Esophagus muscularis mucosa (tissue), 4 donors: ENCODE data around the gene KCNA1. TPM values are rescaled to one million over a fixed set of nuclear protein-coding genes. Genes with fewer than 3 reads are reported as not detected.

ENCODE experiments used
- DNase-seq: peaks from one replicate; pipeline ENCODE4 v3.0.0-alpha.2; 2017; ENCODE audit errors: extremely low spot score
- H3K27ac ChIP-seq, 4 donors: fragments of 200-600 bp; sonication (generic); replicated peaks in 1 of 4; 1 replicate in 3 of 4; 2 replicates in 1 of 4; pipeline ENCODE4 v1.5.1; 2016 to 2019; ENCODE audit warnings: mild to moderate bottlenecking in 1 of 4
- H3K27me3 ChIP-seq, 4 donors: fragments of 200-600 bp; sonication (generic); one replicate each; pipeline versions ENCODE4 v1.5.1 to v1.6.0; 2016 to 2019
- H3K36me3 ChIP-seq, 4 donors: fragments of 200-600 bp; sonication (generic); one replicate each; pipeline ENCODE4 v1.5.1; 2016 to 2019
- H3K4me1 ChIP-seq, 4 donors: fragments of 200-600 bp; sonication (generic); one replicate each; pipeline ENCODE4 v1.5.1; 2016 to 2019
- H3K4me3 ChIP-seq, 4 donors: fragments of 200-600 bp; sonication (generic); 1 replicate in 2 of 4; 2 replicates in 2 of 4; pipeline ENCODE4 v1.5.1; 2016 to 2019; ENCODE audit warnings: mild to moderate bottlenecking in 4 of 4, moderate library complexity in 1 of 4
- H3K9me3 ChIP-seq, 4 donors: fragments of 200-600 bp; sonication (generic); 1 replicate in 3 of 4; 2 replicates in 1 of 4; pipeline ENCODE4 v1.5.1; 2016 to 2019
- EP300 ChIP-seq: sonication (generic); formaldehyde crosslinking; IDR thresholded peaks from one replicate; pipeline ENCODE4 v1.6.1; 2017; ENCODE audit warnings: antibody characterized with exemption
- POLR2A ChIP-seq: fragments of 450-650 bp; IDR thresholded peaks from one replicate; pipeline ENCODE4 v1.6.1; 2017; ENCODE audit warnings: antibody characterized with exemption, moderate library complexity, mild to moderate bottlenecking, low read depth
- POLR2AphosphoS5 ChIP-seq, 2 donors: sonication (generic); formaldehyde crosslinking; IDR thresholded peaks; one replicate each; pipeline ENCODE4 v1.6.1; 2017; ENCODE audit warnings: antibody characterized with exemption in 2 of 2
- WGBS: methylation state at CpG from one replicate; pipeline ENCODE4 v1.1.5; 2018; 5-methylcytosine and 5-hydroxymethylcytosine counted together
- intact Hi-C: fragments of 100-400 bp; cut with DNase I; formaldehyde crosslinking; loops from one replicate; pipeline ENCODE4 v1.15.1; 2023
- total RNA-seq, 4 donors: library from RNA; depleted of rRNA; stranded (reverse); fragments of >200 nt; gene quantifications; one replicate each; pipeline versions ENCODE4 v1.1.0 to v1.2.1, GENCODE V29; 2016
- TF ChIP-seq, protein P1 (sequence below), 3 experiments: fragments of 200-600 bp in 2 of 3; fragments of 450-650 bp in 1 of 3; sonication (generic) in 2 of 3; IDR thresholded peaks; one replicate each; pipeline ENCODE4 v1.5.1; 2017 to 2019; ENCODE audit warnings: antibody characterized with exemption in 3 of 3, mild to moderate bottlenecking in 2 of 3, moderate library complexity in 1 of 3

Gene KCNA1
- total RNA-seq, 4 donors from 2014 or later: 0.17 to 0.71 TPM; not detected in 2

DNA sequence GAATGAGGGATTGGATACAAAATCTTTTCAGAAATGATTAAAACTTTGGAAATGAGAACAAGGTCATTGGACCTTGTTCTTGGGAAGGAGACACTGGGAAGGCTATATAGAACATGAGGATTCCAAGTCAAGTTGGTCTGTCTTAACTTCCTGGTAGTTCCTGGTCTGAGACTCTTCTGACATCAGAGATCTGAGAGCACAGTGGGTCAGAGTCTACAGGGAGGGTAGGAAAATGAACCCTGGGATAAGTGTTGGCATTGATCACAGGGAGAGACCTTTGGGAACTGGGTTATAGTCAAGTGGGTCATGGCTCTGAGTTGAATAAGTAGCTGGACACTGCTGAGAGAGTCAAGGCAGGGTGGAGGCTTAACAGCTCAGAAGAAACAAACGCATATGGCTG is 17.3 kb upstream of the KCNA1 start:
- TF ChIP-seq, protein P1, sequence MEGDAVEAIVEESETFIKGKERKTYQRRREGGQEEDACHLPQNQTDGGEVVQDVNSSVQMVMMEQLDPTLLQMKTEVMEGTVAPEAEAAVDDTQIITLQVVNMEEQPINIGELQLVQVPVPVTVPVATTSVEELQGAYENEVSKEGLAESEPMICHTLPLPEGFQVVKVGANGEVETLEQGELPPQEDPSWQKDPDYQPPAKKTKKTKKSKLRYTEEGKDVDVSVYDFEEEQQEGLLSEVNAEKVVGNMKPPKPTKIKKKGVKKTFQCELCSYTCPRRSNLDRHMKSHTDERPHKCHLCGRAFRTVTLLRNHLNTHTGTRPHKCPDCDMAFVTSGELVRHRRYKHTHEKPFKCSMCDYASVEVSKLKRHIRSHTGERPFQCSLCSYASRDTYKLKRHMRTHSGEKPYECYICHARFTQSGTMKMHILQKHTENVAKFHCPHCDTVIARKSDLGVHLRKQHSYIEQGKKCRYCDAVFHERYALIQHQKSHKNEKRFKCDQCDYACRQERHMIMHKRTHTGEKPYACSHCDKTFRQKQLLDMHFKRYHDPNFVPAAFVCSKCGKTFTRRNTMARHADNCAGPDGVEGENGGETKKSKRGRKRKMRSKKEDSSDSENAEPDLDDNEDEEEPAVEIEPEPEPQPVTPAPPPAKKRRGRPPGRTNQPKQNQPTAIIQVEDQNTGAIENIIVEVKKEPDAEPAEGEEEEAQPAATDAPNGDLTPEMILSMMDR (IDR thresholded peaks at IDR 0.05): no peak
- TF ChIP-seq POLR2A: no peak
- intact Hi-C loops: no loop called here
- H3K4me3 ChIP-seq: no peak overlapping the region
- WGBS: 94% methylated on average over 1 of the region's 1 CpG
- H3K9me3 ChIP-seq: no peaks in the 10 kb centered on the region
- H3K27ac ChIP-seq: no peak overlapping the region
- H3K4me1 ChIP-seq: no peaks in the 10 kb centered on the region
- H3K27me3 ChIP-seq: peaks cover 0 to 20% (median 0%) of the 10 kb centered on the region in 4 donors
- peak; percentile 45 for DNase-seq
- no peaks in the 10 kb centered on the region for H3K36me3 ChIP-seq

DNA sequence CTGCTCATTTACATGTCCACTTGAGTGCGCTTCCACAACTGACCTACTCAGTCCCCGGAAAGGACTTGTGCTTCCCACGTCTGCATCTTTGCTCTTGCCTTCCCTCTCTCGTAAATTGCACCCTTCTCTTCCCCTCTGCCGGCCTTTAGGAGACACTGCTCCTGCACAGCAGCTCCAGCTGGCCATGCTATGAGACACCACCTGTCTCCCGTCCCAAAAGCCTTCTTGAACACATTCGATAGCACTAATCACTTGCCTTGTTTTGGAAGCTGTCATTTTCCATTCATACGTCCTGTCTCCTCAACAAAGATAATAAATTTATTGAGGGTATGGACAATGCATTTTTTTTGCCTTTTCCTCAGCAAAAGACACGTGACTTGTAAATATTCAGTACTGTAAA is 15.7 kb upstream of the KCNA1 start:
- DNase-seq: peak; percentile 75
- Histone ChIP-seq H3K4me3 (no peak overlapping the region), H3K9me3 (no peaks in the 10 kb centered on the region), H3K27ac (no peak overlapping the region), H3K4me1 (no peaks in the 10 kb centered on the region), H3K36me3 (no peaks in the 10 kb centered on the region), H3K27me3 (peaks cover 0 to 20% (median 0%) of the 10 kb centered on the region in 4 donors)
- WGBS: 63% methylated on average over 9 of the region's 9 CpGs
- TF ChIP-seq, protein P1 (IDR thresholded peaks at IDR 0.05): no peak
- no peak for TF ChIP-seq POLR2AphosphoS5 (IDR thresholded peaks at IDR 0.05)
- TF ChIP-seq POLR2A: no peak
- no peak for TF ChIP-seq EP300
- intact Hi-C loops: no loop called here

DNA sequence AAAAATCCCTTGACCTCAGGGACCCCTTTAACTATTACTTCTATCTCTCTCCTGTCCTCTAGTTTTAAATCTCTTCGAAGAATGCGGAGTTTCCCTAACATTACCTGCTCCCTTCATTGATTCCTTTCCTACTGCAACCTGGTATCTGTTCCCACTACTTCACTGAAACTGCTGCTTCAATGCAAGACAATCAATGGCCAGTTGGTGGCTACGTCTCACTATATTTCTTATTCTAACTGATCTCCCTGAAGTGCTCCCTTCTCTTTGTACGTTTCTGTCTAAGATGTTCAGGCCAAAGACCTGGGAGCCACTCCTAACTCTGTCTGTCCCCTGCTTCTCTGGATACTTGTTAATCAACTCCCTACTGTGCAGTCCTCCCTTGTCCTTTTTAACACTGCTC is 10.3 kb upstream of the KCNA1 start:
- Histone ChIP-seq H3K27me3 (peaks cover 0 to 8% (median 0%) of the 10 kb centered on the region in 4 donors), H3K27ac (no peak overlapping the region), H3K9me3 (no peaks in the 10 kb centered on the region), H3K4me3 (no peak overlapping the region), H3K36me3 (no peaks in the 10 kb centered on the region), H3K4me1 (no peaks in the 10 kb centered on the region)
- TF ChIP-seq EP300 (no peak), POLR2A (no peak), POLR2AphosphoS5 (IDR thresholded peaks at IDR 0.05) (no peak)
- TF ChIP-seq, protein P1 (IDR thresholded peaks at IDR 0.05): no peak
- intact Hi-C loops: no loop called here
- no peak for DNase-seq
- WGBS: 52% methylated on average over 4 of the region's 4 CpGs

DNA sequence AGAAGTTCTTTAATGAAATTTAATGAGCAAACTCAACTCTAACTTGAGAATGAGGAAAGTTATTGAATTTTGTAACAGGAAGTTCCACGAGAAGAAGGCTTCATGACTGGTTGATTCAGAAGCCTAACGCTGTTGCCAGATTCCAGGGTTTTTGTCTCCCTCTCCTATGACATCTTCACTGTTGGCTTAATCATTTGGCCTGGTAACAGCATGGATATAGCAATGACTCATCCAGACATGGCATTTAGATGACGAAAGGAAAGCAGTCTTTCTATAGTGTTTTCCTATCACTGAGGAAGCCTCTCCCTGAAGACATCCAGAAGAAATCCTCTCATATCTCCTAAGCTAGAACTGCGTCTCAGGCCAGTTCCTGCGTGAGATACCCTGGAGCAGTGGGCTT is 9.4 kb upstream of the KCNA1 start:
- H3K9me3 ChIP-seq: no peaks in the 10 kb centered on the region
- H3K27ac ChIP-seq: no peak overlapping the region
- no peak overlapping the region for H3K4me3 ChIP-seq
- DNase-seq: peak; percentile 86
- TF ChIP-seq EP300: no peak
- no peak for TF ChIP-seq POLR2A
- TF ChIP-seq POLR2AphosphoS5 (IDR thresholded peaks at IDR 0.05): no peak
- TF ChIP-seq, protein P1 (IDR thresholded peaks at IDR 0.05): no peak
- no peaks in the 10 kb centered on the region for H3K36me3 ChIP-seq
- WGBS: 78% methylated on average over 5 of the region's 5 CpGs
- peaks cover 0 to 18% (median 0%) of the 10 kb centered on the region in 4 donors for H3K27me3 ChIP-seq
- no peaks in the 10 kb centered on the region for H3K4me1 ChIP-seq
- intact Hi-C loops: no loop called here

DNA sequence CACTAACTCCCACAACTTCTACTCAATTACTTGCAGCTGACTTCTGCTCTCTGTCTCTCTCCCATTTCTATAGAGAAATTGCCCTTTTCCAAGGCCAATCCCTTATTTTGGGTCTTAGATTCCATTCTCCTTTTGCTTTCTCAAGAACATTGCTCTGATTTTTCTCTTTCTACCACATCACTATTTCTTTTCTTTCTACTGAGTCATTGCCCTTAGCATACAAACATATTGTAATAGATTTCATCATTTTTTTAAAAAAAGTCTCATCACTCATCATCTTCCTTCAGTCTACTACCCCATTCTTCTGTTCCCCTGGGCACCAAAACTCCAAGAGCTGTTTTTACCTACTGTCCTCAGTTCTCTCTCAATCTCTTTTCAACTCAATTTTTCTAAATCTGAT is 4.4 kb upstream of the KCNA1 start:
- TF ChIP-seq EP300 (no peak), POLR2A (no peak)
- Histone ChIP-seq H3K9me3 (no peaks in the 10 kb centered on the region), H3K27me3 (peaks cover 0 to 67% (median 18%) of the 10 kb centered on the region in 4 donors), H3K4me1 (peaks cover 13 to 19% (median 18%) of the 10 kb centered on the region in 4 donors), H3K27ac (no peak overlapping the region), H3K36me3 (no peaks in the 10 kb centered on the region), H3K4me3 (no peak overlapping the region)
- intact Hi-C loops: no loop called here
- DNase-seq: peak; percentile 3
